Suprapubic skin (tissue), 4 donors: ENCODE measurements around the gene TMCO4.

ENCODE experiments used
- EP300 ChIP-seq: sonication (generic); formaldehyde crosslinking; IDR thresholded peaks from one replicate; pipeline ENCODE4 v1.6.1; 2017; ENCODE audit warnings: antibody characterized with exemption
- POLR2A ChIP-seq, 2 donors: fragments of 450-650 bp; IDR thresholded peaks; one replicate each; pipeline ENCODE4 v1.6.1; 2017; ENCODE audit warnings: antibody characterized with exemption in 2 of 2, mild to moderate bottlenecking in 2 of 2, moderate library complexity in 2 of 2
- POLR2AphosphoS5 ChIP-seq, 3 donors: sonication (generic); formaldehyde crosslinking; IDR thresholded peaks; one replicate each; pipeline ENCODE4 v1.6.1; 2017; ENCODE audit warnings: antibody characterized with exemption in 3 of 3
- TF ChIP-seq, protein P1 (sequence below), 2 donors: fragments of 200-600 bp in 1 of 2; fragments of 450-650 bp in 1 of 2; sonication (generic) in 1 of 2; IDR thresholded peaks; one replicate each; pipeline ENCODE4 v1.5.1; 2016 to 2019; ENCODE audit warnings: antibody characterized with exemption in 2 of 2, mild to moderate bottlenecking in 1 of 2, moderate library complexity in 1 of 2

GRCh38 chr1:19737104-19737825 is 62.5 kb downstream of the TMCO4 start:
- TF ChIP-seq, protein P1, sequence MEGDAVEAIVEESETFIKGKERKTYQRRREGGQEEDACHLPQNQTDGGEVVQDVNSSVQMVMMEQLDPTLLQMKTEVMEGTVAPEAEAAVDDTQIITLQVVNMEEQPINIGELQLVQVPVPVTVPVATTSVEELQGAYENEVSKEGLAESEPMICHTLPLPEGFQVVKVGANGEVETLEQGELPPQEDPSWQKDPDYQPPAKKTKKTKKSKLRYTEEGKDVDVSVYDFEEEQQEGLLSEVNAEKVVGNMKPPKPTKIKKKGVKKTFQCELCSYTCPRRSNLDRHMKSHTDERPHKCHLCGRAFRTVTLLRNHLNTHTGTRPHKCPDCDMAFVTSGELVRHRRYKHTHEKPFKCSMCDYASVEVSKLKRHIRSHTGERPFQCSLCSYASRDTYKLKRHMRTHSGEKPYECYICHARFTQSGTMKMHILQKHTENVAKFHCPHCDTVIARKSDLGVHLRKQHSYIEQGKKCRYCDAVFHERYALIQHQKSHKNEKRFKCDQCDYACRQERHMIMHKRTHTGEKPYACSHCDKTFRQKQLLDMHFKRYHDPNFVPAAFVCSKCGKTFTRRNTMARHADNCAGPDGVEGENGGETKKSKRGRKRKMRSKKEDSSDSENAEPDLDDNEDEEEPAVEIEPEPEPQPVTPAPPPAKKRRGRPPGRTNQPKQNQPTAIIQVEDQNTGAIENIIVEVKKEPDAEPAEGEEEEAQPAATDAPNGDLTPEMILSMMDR (IDR thresholded peaks at IDR 0.05), result no peak
- no peak for TF ChIP-seq POLR2A (IDR thresholded peaks at IDR 0.05)
- TF ChIP-seq POLR2AphosphoS5 (IDR thresholded peaks at IDR 0.05), result no peak
- TF ChIP-seq EP300, result no peak
